Right lobe of liver (tissue), 4 donors: ENCODE results near the gene ZNF385A.

Experiments
- CTCF ChIP-seq, 4 donors: fragments of 200-600 bp in 3 of 4; fragments of 450-650 bp in 1 of 4; IDR thresholded peaks; one replicate each; pipeline versions ENCODE4 v1.5.1 to v1.8.0; 2016 to 2022; ENCODE audit warnings: antibody characterized with exemption in 4 of 4, mild to moderate bottlenecking in 2 of 4
- POLR2A ChIP-seq: fragments of 450-650 bp; IDR thresholded peaks from one replicate; pipeline ENCODE4 v1.6.1; 2017; ENCODE audit warnings: antibody characterized with exemption, mild to moderate bottlenecking
- donor health status: DM: no; HTN: no; CAD: no.
- donor health status: DM: no; HTN: no; CAD: no.
- donor health status: DM: no; HTN: yes; CAD: no.

- no peak for TF ChIP-seq CTCF (IDR thresholded peaks at IDR 0.05)
- TF ChIP-seq POLR2A = no peak
Measured at GRCh38 chr12:54377797-54378515, 6.6 kb downstream of the ZNF385A start.
